ENCODE data around the gene STC2. TPM values are rescaled to one million over a fixed set of nuclear protein-coding genes. Genes with fewer than 3 reads are reported as not detected.
A peak's percentile ranks its signal among the peaks of the same experiment; 100 is the strongest.

The STC2 gene
- total RNA-seq, 4 donors from 2014 or later, result 72.4 to 130 (median 78.1) TPM

- Histone ChIP-seq H3K9me3 (no peaks in the 10 kb centered on the region), H3K27ac (replicated peaks in 1 of 4) (no peak overlapping the region), H3K4me3 (no peak overlapping the region), H3K36me3 (no peaks in the 10 kb centered on the region), H3K27me3 (peaks cover 0 to 26% (median 0%) of the 10 kb centered on the region in 4 donors), H3K4me1 (peaks cover 12 to 20% (median 19%) of the 10 kb centered on the region in 4 donors)
- no peak for DNase-seq (ENCODE audit: extremely low spot score)
- WGBS, result 91% methylated on average over 9 of the region's 9 CpGs
- intact Hi-C loops (cut with DNase I), result loop anchor here (10.0 kb wide), 1 partner anchor 683 kb away; no protein-coding TSS in a partner anchor
- no peak for TF ChIP-seq EP300 (IDR thresholded peaks at IDR 0.05)
- TF ChIP-seq POLR2A (IDR thresholded peaks at IDR 0.05; ENCODE audit: low read depth), result no peak
- no peak for TF ChIP-seq POLR2AphosphoS5 (IDR thresholded peaks at IDR 0.05)
- TF ChIP-seq, protein P1, sequence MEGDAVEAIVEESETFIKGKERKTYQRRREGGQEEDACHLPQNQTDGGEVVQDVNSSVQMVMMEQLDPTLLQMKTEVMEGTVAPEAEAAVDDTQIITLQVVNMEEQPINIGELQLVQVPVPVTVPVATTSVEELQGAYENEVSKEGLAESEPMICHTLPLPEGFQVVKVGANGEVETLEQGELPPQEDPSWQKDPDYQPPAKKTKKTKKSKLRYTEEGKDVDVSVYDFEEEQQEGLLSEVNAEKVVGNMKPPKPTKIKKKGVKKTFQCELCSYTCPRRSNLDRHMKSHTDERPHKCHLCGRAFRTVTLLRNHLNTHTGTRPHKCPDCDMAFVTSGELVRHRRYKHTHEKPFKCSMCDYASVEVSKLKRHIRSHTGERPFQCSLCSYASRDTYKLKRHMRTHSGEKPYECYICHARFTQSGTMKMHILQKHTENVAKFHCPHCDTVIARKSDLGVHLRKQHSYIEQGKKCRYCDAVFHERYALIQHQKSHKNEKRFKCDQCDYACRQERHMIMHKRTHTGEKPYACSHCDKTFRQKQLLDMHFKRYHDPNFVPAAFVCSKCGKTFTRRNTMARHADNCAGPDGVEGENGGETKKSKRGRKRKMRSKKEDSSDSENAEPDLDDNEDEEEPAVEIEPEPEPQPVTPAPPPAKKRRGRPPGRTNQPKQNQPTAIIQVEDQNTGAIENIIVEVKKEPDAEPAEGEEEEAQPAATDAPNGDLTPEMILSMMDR (IDR thresholded peaks at IDR 0.05), result no peak
These were observed 36.2 kb downstream of the STC2 start for GRCh38 chr5:173291722-173292658.

DNA sequence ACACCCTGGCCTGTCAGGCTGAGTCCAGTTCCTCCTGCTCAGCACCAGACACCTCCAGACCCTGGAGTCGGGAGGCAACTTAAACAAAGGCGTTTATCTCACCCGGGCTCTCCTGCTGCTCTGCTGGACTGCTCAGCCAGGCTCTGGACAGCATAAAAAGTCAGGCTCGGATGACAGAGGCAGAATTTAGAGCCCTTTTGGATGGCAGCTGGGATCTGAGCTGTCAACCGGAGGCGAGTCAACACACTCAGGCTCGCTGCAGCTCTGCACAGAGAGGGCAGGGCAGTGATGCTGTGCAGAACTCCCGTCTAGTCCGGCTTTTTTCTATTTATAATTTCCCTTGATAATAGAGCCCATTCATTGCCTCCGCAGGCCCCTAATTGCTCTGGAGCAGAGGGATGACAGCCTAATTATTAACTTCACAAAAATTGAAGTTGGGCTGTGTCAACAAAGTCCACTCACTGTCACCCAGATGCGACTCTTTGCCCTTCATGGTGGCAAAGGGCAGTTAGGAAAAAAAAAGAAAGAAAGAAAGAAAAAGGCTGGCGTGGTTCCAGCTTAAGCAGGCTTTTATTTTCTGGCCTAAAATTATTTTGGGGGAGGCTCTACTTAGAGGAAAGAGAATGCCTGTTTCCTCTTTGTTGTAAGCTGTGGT lies 37.6 kb downstream of the STC2 start:
- no peaks in the 10 kb centered on the region for H3K9me3 ChIP-seq
- TF ChIP-seq, protein P1 (IDR thresholded peaks at IDR 0.05), result no peak
- peak in 1 of 2 donors; percentile 49 for TF ChIP-seq POLR2AphosphoS5 (IDR thresholded peaks at IDR 0.05)
- intact Hi-C loops (cut with DNase I), result loop anchor here (10.0 kb wide), 1 partner anchor 684 kb away; no protein-coding TSS in a partner anchor
- DNase-seq (ENCODE audit: extremely low spot score), result no peak
- H3K27me3 ChIP-seq, result peaks cover 0 to 36% (median 0%) of the 10 kb centered on the region in 4 donors
- H3K27ac ChIP-seq (replicated peaks in 1 of 4), result no peak overlapping the region
- H3K36me3 ChIP-seq, result no peaks in the 10 kb centered on the region
- 26% methylated on average over 10 of the region's 12 CpGs for WGBS
- no peak overlapping the region for H3K4me3 ChIP-seq
- peaks cover 12 to 20% (median 19%) of the 10 kb centered on the region in 4 donors for H3K4me1 ChIP-seq

- intact Hi-C loops (cut with DNase I), result loop anchor here (10.0 kb wide), 1 partner anchor 315 kb away; no protein-coding TSS in a partner anchor
- no peaks in the 10 kb centered on the region for H3K9me3 ChIP-seq
- WGBS, result 96% methylated on average over 3 of the region's 3 CpGs
- TF ChIP-seq EP300 (IDR thresholded peaks at IDR 0.05) (no peak), POLR2A (IDR thresholded peaks at IDR 0.05; ENCODE audit: low read depth) (no peak), POLR2AphosphoS5 (IDR thresholded peaks at IDR 0.05) (no peak)
- TF ChIP-seq, protein P1 (IDR thresholded peaks at IDR 0.05), result no peak
- DNase-seq (ENCODE audit: extremely low spot score), result no peak
- peaks cover 0 to 47% (median 0%) of the 10 kb centered on the region in 4 donors for H3K27me3 ChIP-seq
- H3K36me3 ChIP-seq, result no peaks in the 10 kb centered on the region
- H3K4me1 ChIP-seq, result peaks cover 12 to 20% (median 18%) of the 10 kb centered on the region in 4 donors
- no peak overlapping the region for H3K4me3 ChIP-seq
- no peak overlapping the region for H3K27ac ChIP-seq (replicated peaks in 1 of 4)
These were observed 38.8 kb downstream of the STC2 start for GRCh38 chr5:173289372-173289771.

- Histone ChIP-seq H3K9me3 (no peaks in the 10 kb centered on the region), H3K27ac (replicated peaks in 1 of 4) (no peak overlapping the region), H3K27me3 (peaks cover 0 to 55% (median 0%) of the 10 kb centered on the region in 4 donors), H3K4me1 (peaks cover 10 to 18% (median 15%) of the 10 kb centered on the region in 4 donors), H3K4me3 (no peak overlapping the region), H3K36me3 (no peaks in the 10 kb centered on the region)
- no peak for DNase-seq (ENCODE audit: extremely low spot score)
- TF ChIP-seq POLR2AphosphoS5 (IDR thresholded peaks at IDR 0.05) (no peak), EP300 (IDR thresholded peaks at IDR 0.05) (no peak), POLR2A (IDR thresholded peaks at IDR 0.05; ENCODE audit: low read depth) (no peak)
- TF ChIP-seq, protein P1 (IDR thresholded peaks at IDR 0.05), result no peak
- 98% methylated on average over 4 of the region's 4 CpGs for WGBS
- intact Hi-C loops (cut with DNase I), result loop anchor here (10.0 kb wide), 1 partner anchor 314 kb away; no protein-coding TSS in a partner anchor
These were observed 39.6 kb downstream of the STC2 start for GRCh38 chr5:173288632-173289031.

Measured in esophagus muscularis mucosa (tissue), 4 donors.